ENCODE data around the gene CYSTM1.

The CYSTM1 gene

DNA sequence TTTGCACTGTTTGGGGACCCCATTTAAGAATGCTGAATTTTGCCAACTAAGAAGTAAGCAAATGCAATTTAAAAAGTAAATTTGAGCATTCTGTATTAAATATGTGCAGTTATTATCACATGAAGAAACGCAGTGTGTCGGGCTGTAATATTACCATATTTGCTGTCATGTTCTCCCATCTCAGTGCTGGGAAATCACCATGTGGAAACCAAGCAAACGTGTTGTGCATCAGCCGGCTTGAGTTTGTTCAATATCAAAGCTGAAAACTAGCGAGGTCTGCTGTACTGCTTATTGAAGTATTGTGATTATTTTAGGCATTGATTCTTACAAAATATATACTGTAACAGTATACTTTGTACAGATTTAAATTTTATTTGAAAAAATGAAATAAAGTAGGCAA is 46.6 kb upstream of the CYSTM1 start:
- no peak for TF ChIP-seq EZH2 (IDR thresholded peaks at IDR 0.05; ENCODE audit: borderline replicate concordance, low read depth, low read length, severe bottlenecking)
- TF ChIP-seq, protein P1, sequence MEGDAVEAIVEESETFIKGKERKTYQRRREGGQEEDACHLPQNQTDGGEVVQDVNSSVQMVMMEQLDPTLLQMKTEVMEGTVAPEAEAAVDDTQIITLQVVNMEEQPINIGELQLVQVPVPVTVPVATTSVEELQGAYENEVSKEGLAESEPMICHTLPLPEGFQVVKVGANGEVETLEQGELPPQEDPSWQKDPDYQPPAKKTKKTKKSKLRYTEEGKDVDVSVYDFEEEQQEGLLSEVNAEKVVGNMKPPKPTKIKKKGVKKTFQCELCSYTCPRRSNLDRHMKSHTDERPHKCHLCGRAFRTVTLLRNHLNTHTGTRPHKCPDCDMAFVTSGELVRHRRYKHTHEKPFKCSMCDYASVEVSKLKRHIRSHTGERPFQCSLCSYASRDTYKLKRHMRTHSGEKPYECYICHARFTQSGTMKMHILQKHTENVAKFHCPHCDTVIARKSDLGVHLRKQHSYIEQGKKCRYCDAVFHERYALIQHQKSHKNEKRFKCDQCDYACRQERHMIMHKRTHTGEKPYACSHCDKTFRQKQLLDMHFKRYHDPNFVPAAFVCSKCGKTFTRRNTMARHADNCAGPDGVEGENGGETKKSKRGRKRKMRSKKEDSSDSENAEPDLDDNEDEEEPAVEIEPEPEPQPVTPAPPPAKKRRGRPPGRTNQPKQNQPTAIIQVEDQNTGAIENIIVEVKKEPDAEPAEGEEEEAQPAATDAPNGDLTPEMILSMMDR (IDR thresholded peaks at IDR 0.05; ENCODE audit: borderline replicate concordance, extremely low read depth, low read length, poor library complexity, severe bottlenecking): no peak
- Histone ChIP-seq H3K9ac (ENCODE audit: low read depth, low read length) (no peak overlapping the region), H3K27me3 (ENCODE audit: insufficient read depth, low read length, poor library complexity) (no peaks in the 10 kb centered on the region), H3K9me3 (ENCODE audit: insufficient read depth, low read length, severe bottlenecking) (no peaks in the 10 kb centered on the region), H2AFZ (ENCODE audit: low read depth, low read length) (no peak overlapping the region), H3K79me2 (ENCODE audit: insufficient read depth, low read length) (0 out of 2 replicates have a peak, but pooled peaks cover 1% of the 10 kb centered on the region), H3K27ac (ENCODE audit: low read length) (no peak overlapping the region), H3K4me2 (ENCODE audit: insufficient read depth, low read length) (no peak overlapping the region), H3K4me3 (ENCODE audit: low read depth in 1 of 2, low read length in 2 of 2) (no peak overlapping the region), H4K20me1 (ENCODE audit: insufficient read depth, low read length) (peaks cover 11% of the 10 kb centered on the region), H3K36me3 (ENCODE audit: insufficient read depth, low read length) (no peaks in the 10 kb centered on the region), H3K4me1 (ENCODE audit: insufficient read depth, low read length) (peaks cover 14% of the 10 kb centered on the region)
- ATAC-seq (ENCODE audit: insufficient read depth, low read depth): no peak
- DNase-seq: no peak

DNA sequence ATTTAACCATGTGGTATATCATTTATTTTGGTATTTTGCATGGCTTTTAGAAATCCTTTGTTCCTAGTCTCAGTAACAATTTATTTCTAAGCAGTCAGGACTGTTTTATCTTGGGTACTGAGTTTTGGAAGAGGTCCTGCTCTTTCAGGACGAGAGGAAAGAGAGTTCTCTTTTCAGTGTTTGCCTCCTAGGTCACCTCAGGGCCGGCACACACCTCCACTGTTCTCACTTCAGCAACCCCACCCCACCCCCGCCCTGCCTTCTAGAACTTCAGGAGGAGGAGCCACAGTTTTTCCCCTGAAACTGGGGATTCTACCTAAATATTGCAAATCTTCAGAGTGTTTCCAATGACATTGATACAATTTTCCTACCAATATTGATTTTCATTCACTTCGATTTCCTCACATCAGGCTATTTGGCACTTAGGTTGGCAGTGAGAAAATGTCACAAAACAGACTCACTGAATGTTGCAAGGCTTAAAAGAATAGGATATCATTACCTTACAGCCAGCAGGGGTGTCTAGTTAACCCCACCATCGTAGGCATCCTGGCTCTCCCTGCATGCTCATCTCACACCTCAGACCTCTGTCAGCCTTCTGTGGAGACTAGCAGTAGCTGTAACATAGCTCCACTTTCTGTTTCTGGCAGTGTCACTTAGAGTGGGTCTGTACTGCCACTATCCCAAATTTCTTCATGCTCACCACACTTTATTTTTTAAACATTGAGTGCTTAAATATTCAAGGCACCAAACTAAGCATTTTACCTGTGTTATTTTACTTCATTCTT is 43.8 kb upstream of the CYSTM1 start:
- H3K27me3 ChIP-seq (ENCODE audit: insufficient read depth, low read length, poor library complexity): no peaks in the 10 kb centered on the region
- ATAC-seq (ENCODE audit: insufficient read depth, low read depth) (no peak), DNase-seq (no peak)
- H3K4me3 ChIP-seq (ENCODE audit: low read depth in 1 of 2, low read length in 2 of 2): no peak overlapping the region
- peaks cover 16% of the 10 kb centered on the region for H4K20me1 ChIP-seq (ENCODE audit: insufficient read depth, low read length)
- no peak overlapping the region for H3K27ac ChIP-seq (ENCODE audit: low read length)
- H3K4me1 ChIP-seq (ENCODE audit: insufficient read depth, low read length): peaks cover 14% of the 10 kb centered on the region
- H2AFZ ChIP-seq (ENCODE audit: low read depth, low read length): no peak overlapping the region
- TF ChIP-seq, protein P1 (IDR thresholded peaks at IDR 0.05; ENCODE audit: borderline replicate concordance, extremely low read depth, low read length, poor library complexity, severe bottlenecking): no peak
- TF ChIP-seq EZH2 (IDR thresholded peaks at IDR 0.05; ENCODE audit: borderline replicate concordance, low read depth, low read length, severe bottlenecking): no peak
- no peaks in the 10 kb centered on the region for H3K79me2 ChIP-seq (ENCODE audit: insufficient read depth, low read length)
- H3K9me3 ChIP-seq (ENCODE audit: insufficient read depth, low read length, severe bottlenecking): no peaks in the 10 kb centered on the region
- H3K4me2 ChIP-seq (ENCODE audit: insufficient read depth, low read length): no peak overlapping the region
- no peaks in the 10 kb centered on the region for H3K36me3 ChIP-seq (ENCODE audit: insufficient read depth, low read length)
- H3K9ac ChIP-seq (ENCODE audit: low read depth, low read length): no peak overlapping the region

- Histone ChIP-seq H3K4me2 (ENCODE audit: insufficient read depth, low read length) (no peak overlapping the region), H3K27me3 (ENCODE audit: insufficient read depth, low read length, poor library complexity) (no peaks in the 10 kb centered on the region), H3K9ac (ENCODE audit: low read depth, low read length) (no peak overlapping the region), H3K27ac (ENCODE audit: low read length) (no peak overlapping the region), H3K36me3 (ENCODE audit: insufficient read depth, low read length) (no peaks in the 10 kb centered on the region), H3K79me2 (ENCODE audit: insufficient read depth, low read length) (no peaks in the 10 kb centered on the region), H3K4me3 (ENCODE audit: low read depth in 1 of 2, low read length in 2 of 2) (no peak overlapping the region), H3K4me1 (ENCODE audit: insufficient read depth, low read length) (peaks cover 14% of the 10 kb centered on the region), H2AFZ (ENCODE audit: low read depth, low read length) (no peak overlapping the region), H3K9me3 (ENCODE audit: insufficient read depth, low read length, severe bottlenecking) (no peaks in the 10 kb centered on the region), H4K20me1 (ENCODE audit: insufficient read depth, low read length) (peaks cover 11% of the 10 kb centered on the region)
- DNase-seq: peak; percentile 45
- peak; percentile 85 for ATAC-seq (ENCODE audit: insufficient read depth, low read depth)
- TF ChIP-seq EZH2 (IDR thresholded peaks at IDR 0.05; ENCODE audit: borderline replicate concordance, low read depth, low read length, severe bottlenecking): no peak
- TF ChIP-seq, protein P1 (IDR thresholded peaks at IDR 0.05; ENCODE audit: borderline replicate concordance, extremely low read depth, low read length, poor library complexity, severe bottlenecking): no peak
Measured at GRCh38 chr5:140131967-140132409, 43.0 kb upstream of the CYSTM1 start.
